Stimulated activated CD8-positive, alpha-beta memory T cell treated with anti-CD3 and anti-CD28 coated beads, Interleukin-4, amount 100 ng/mL, for 4 hours (primary cell): ENCODE results near the gene RAD51B.

Experiments used
- DNase-seq, 2 donors: peaks; one replicate each; pipeline ENCODE4 v3.0.0-alpha.2; 2020; ENCODE audit warnings: low read depth in 2 of 2, low spot score in 1 of 2

The RAD51B gene

DNA sequence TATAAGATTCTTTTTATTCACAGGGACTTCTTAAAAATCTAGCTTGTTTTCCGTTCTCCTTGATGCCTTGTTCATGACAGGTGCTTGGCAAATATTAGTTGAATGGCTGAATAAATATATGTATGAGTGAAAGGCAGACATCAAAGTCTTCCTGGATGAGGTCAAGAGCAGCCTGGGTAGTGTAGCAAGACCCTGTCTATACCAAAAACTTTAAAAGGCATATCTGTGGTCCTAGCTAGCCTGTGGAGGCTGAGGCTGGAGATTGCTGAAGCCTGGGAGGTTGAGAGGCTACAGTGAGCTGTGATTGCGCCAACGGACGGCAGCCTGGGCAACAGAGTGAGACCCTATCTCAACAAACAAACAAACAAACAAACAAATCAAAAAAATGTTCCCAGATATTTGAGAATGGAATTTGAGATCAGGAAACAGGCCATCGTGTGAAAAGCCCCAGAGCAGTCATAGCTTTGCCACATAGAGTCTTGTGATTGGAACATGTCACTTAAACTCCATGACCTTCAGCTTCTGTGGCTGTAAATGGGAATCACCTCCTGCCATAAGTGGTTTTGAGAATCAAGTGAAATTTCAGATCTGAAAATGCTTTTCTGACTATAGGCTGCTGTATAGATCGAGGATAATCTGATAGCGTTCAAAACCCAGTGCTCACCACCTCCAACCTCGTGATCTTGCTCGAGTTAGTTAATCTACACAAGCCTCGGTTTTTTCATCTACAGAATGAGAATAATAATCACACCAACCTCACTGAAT lies 908.9 kb downstream of the RAD51B start:
- no peak for DNase-seq

GRCh38 chr14:68729556-68729955 lies 910.0 kb downstream of the RAD51B start:
- no peak for DNase-seq

DNA sequence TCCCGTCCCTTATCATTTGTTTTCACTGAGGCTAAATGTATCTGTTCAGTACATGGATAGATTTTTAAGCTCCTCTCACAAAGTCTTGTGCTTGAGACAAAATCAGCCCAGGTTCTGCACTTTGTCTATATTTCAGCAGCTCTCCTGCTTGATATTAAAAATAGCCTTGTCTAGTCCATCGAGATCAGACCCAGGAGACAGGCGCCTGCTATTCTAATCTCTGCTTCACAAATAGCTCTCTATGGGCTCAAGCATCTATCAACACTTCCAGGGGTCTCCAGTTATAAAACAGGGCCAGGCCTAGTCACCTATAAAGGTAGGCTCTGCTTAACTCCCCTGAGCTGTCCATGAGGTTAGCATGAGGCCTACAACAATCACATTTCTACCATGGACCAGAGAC lies 910.8 kb downstream of the RAD51B start:
- no peak for DNase-seq

DNA sequence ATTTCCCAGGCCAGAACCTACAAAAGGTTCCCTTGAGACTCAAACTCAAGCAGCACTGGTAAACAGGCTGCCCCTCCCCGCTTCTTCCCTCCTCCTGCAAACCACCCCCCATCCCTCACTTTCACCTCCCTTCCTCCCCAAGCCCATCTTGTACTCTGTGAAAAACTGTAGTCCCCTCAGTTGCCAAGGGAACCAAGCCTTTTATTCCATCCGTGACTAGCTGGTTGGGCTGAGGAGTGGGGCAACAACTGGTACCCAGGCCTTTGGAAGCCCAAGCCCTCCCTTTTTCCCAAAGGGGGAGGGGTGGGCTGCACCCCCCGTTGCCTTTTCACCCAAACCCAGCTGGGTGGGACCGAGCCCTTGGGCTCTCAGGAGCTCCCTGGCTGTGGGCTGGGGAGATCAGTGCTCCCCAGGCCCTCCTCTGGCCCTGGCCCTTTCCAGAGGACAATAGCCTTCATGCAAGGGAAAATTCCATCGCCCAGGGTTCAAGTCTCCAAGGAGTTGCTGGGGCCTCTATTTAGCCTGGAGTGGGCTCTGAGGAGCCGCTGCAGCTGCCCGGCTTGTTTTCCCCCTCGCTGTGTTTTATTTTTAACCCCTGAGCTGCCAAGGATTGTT lies 911.3 kb downstream of the RAD51B start:
- no peak for DNase-seq

- no peak for DNase-seq
Observed at GRCh38 chr14:68733086-68733914, 913.7 kb downstream of the RAD51B start.

GRCh38 chr14:68734231-68734732 lies 914.7 kb downstream of the RAD51B start:
- peak; percentile 19 to 51 for DNase-seq

- no peak for DNase-seq
Observed at GRCh38 chr14:68735856-68736255, 916.3 kb downstream of the RAD51B start.

DNA sequence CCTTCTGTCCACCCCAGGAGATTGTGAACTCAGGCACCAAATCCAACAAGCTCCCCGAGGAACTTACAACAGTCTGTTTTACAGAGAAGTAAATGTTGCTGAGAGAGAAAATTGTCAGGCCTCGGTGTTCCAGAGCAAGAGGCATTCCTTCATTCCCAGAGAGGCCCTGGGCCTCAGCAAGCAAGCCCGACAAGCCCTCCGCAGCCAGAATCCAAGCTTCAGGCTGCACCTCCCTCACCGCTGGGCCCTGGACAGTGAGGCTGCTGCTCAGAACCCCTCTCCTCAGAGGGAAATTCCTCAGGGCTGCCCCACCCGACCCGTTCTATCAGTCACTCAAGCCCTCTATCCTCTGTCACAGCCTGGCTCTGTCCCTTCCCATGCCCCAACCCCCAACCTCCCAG lies 916.9 kb downstream of the RAD51B start:
- no peak for DNase-seq

DNA sequence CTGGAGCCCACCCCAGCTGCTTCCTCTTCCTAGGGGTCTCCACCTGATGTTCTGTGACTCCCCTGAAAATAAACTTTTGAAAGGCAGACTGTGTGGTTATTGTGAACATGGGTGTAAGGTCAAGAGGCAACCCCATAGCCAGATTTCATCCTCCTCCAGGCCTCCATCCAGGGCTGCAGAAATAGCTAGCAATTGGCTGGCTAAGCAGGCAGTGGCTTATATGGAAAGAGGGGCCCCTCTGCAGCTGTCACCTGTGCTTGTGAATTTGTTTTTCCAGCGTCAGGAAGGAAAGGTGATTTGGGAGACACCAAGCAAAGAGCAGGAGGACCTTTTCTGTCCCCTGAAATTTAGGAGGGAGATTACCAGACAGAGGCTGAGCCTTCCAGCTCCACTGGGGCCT lies 917.5 kb downstream of the RAD51B start:
- DNase-seq = no peak

- no peak for DNase-seq
Observed at GRCh38 chr14:68738559-68738958, 919.0 kb downstream of the RAD51B start.

- DNase-seq = no peak
Observed at GRCh38 chr14:68739701-68740100, 920.1 kb downstream of the RAD51B start.

- DNase-seq = no peak
Observed at GRCh38 chr14:68740788-68741476, 921.4 kb downstream of the RAD51B start.

DNA sequence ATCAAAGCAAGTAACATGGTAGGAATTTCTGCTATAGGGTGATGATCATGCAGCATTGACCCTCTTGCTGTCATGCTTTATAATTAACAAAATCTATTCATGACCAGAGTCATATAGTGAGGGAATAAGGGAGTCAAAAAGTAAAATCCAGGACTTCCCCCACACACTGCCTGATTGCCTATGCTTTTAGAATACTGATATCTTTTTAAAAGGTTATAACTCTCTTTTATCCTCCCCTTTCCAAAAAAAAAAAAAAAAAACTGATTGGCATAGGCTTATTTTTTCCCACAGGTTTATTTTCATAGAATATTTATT lies 921.9 kb downstream of the RAD51B start:
- DNase-seq = no peak

DNA sequence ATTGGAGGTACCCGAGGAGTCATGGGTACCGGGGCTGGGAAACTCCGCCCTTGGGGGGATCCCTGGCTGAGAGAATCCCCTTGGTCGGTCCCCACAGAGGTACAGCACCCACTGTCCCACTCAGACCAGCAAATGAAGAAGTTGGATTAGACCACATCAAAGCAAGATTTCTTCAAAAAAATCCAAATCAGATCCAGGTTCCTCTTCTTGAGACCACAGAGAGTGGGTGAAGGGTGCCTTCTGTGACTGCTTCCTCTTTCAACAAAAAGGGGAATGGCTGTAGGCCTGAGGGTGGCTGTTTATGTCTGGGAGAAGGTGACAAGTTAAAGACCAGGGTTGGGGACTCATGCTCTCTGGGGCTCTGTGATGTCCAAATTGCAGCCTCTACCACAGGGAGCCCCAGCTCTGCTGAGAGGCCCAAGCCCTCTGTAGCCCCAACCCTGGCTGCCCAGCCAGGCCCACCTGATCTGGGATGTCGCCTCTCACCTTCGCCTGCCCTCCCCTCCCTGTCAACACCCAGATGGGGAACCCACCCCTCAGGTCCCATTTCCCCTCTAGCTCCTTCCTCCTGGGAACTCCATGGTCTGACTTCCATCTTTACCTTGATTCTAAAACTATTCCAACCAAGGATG lies 922.4 kb downstream of the RAD51B start:
- DNase-seq = no peak

DNA sequence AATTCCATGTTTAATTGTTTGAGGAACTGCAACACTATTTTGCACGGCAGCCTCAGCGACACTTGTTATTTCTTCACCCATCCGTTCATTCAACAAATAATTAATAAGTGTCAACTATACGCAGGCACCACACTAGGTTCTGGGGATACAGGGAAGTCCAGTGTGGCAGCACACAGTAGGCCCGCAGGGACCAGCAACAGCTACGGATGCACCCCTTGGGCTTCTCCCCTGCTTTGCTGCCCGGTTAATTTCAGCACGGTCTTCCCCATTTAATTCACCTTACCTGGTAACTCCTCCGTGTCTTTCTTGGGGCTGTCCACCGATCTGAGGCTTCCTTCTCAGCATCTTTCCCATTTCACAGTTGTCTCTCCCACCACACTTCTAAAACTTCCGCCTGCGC lies 925.0 kb downstream of the RAD51B start:
- no peak for DNase-seq

DNA sequence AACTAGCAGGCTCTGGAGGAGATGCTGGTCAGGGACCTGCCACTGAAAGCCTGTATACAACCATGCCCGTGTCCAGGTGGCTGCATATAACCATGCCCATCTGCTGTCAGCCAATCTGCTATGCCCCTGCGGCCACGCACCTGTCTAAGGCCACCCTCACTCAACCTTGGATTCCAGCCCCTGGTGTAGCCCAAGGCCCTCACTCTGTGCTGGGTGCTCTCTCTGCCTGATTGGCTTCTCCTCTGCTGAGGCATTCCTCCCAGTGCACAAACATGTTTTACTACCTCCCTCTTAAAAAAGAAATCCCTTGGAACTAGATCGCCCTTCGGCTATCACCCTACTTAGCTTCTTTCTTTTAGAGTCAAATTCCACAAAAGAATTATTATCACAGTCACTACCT lies 927.8 kb downstream of the RAD51B start:
- DNase-seq = no peak

DNA sequence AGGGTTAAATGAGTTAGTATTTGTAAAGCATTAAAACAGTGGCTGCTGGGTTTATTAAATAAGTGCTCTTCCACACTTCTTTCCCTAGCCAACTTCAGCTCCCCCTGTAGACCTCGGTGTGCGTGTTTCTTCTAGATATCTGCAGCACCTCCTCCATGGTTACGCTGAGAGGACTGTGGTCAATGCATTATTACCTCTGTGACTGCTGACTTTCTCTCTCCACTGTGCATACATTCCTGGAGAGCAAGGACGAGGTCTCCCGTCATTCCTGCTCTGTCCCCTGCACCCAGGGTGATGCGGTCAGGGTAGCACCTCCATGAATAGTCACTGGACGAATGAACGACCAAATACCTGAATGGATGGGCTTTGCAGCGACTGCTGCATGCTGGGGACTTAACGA lies 928.7 kb downstream of the RAD51B start:
- no peak for DNase-seq

DNA sequence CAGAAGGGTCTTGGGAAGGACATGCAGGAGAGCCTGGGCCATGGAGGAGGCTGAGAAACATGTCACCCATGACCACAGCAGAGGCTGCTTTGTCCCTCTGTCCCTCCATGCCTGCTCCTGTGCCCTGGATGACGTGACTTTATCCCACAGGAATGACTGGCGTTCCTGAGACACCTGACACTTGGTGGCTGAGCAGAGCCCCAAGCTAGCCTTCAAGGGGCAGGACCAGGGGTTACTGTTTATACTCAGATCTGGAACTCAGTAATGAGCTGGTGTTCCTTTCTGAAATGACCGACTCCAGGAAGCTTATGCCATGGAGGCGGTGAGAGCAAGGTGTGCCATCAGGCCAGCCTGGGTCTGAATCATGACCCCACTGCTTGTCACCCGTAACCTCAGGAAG lies 929.1 kb downstream of the RAD51B start:
- DNase-seq = no peak

DNA sequence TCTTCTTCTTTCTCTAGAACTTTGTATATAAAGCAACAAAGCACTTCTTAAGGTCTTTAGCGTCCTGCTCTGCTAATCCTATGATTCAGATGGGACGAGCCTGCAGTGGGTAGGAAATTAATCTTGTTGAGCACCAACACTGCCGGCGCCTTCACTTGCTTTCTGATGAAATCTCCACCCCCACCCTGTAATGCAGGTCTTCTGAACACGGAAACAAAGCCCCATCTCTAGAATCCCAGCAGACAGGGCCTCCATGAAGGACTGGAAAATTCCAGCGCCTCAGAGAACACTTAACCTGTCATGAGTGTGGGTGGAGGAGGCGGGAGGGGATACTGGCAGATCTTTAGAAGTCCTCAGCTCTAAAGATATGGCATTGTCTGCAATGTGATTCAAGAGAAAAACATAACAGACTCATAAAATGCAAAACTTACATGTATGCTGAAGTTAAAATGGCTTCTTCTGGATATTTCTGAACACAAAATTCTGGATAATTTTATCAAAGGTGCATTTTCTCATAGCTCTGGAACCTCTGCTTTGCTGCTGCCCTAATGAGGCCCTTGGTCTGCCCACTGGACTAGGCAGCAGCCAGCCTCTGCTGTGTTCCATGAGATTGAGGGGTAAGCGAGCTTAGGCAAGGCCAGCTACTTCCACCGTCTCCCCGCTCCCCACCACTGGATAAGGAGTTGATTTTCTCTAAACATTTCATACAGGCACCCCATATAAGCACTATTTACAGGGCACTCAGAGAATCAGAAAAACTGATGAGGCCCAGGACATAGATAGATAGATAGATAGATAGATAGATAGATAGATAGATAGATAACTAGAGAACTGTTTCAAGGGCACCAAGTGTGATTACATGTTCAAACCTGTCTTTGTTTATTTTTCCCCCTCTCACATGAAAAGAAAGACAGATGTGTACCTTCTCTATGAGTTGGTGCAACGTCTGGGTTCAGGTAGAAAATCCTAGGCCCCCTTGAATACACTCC lies 930.2 kb downstream of the RAD51B start:
- DNase-seq = no peak
